Heart right ventricle (tissue), 16 donors: ENCODE results near the gene OR6J1. TPM values are rescaled to one million over a fixed set of nuclear protein-coding genes. Genes with fewer than 3 reads are reported as not detected.
A peak's percentile ranks its signal among the peaks of the same experiment; 100 is the strongest.

ENCODE experiments used
- ATAC-seq, 8 donors: fragments of 200-7000 bp; cut with Tn5 transposase; one replicate each; pipeline ENCODE4 v1.9.1; 2020; ENCODE audit warnings: mild to moderate bottlenecking in 8 of 8, moderate library complexity in 8 of 8, moderate number of reproducible peaks in 1 of 8
- DNase-seq, 2 donors: peaks; one replicate each; pipeline ENCODE4 v3.0.0-alpha.2; 2020
- H3K27ac ChIP-seq, 10 donors: fragments of 200-600 bp; sonication (generic) in 2 of 10; one replicate each; pipeline versions ENCODE4 v1.5.0 to v1.8.0; 2020 to 2022; ENCODE audit warnings: mild to moderate bottlenecking in 3 of 10
- H3K27me3 ChIP-seq, 7 donors: fragments of 200-600 bp; one replicate each; pipeline ENCODE4 v1.8.0; 2021 to 2022; ENCODE audit warnings: mild to moderate bottlenecking in 2 of 7
- H3K36me3 ChIP-seq, 9 donors: fragments of 200-600 bp; sonication (generic) in 1 of 9; one replicate each; pipeline versions ENCODE4 v1.5.0 to v1.8.0; 2020 to 2022; ENCODE audit warnings: mild to moderate bottlenecking in 2 of 9
- H3K4me1 ChIP-seq, 9 donors: fragments of 200-600 bp; sonication (generic) in 1 of 9; one replicate each; pipeline versions ENCODE4 v1.5.0 to v1.8.0; 2020 to 2022; ENCODE audit warnings: mild to moderate bottlenecking in 4 of 9
- H3K4me3 ChIP-seq, 10 donors: fragments of 200-600 bp; sonication (generic) in 2 of 10; one replicate each; pipeline versions ENCODE4 v1.5.0 to v1.8.0; 2020 to 2022; ENCODE audit warnings: mild to moderate bottlenecking in 7 of 10, moderate library complexity in 2 of 10
- H3K9me3 ChIP-seq, 11 donors: fragments of 200-600 bp in 10 of 11; sonication (generic) in 2 of 11; one replicate each; pipeline versions ENCODE4 v1.5.0 to v1.8.0; 2013 to 2022; ENCODE audit warnings: mild to moderate bottlenecking in 2 of 11, control low read depth in 1 of 11, moderate library complexity in 1 of 11
- CTCF ChIP-seq, 9 donors: fragments of 200-600 bp; sonication (generic) in 2 of 9; IDR thresholded peaks; one replicate each; pipeline versions ENCODE4 v1.5.0 to v1.8.0; 2021 to 2022; ENCODE audit warnings: antibody characterized with exemption in 9 of 9, mild to moderate bottlenecking in 5 of 9, moderate library complexity in 1 of 9
- WGBS, 2 donors: extraction: QIAGEN DNeasy Blood & Tissue Kit; methylation state at CpG; one replicate each; pipeline ENCODE4 v1.1.7; 2013; ENCODE audit warnings: inconsistent platforms in 1 of 2; 5-methylcytosine and 5-hydroxymethylcytosine counted together
- intact Hi-C, 10 donors: fragments of 100-400 bp; cut with DNase I; formaldehyde crosslinking; loops; one replicate each; pipeline versions ENCODE4 v1.11.1 to v1.14.2; 2022
- polyA plus RNA-seq, 2 donors: library from polyadenylated mRNA; stranded (reverse); fragments of 200-250 nt; gene quantifications; one replicate each; pipeline ENCODE4 v1.2.3, GENCODE V29; 2013
- total RNA-seq, 10 donors: library from RNA; stranded (reverse); fragmentation: NEBNext Ultra II Directional in 3 of 10; extraction: Animal tissue kit (Norgen Biotek cat#: 25700) in 3 of 10; gene quantifications; one replicate each; pipeline versions ENCODE4 v1.2.1 to v1.2.4, GENCODE V29; 2021 to 2023
- donor health status: Arrhythmogenic right ventricular cardiomyopathy.
- donor health status: ischemic (EF 13 %, LVEDD 7.1; RV severe dilation, severe dysfunction).
- donor health status: healthy with polysubstance abuse.
- donor health status: DM: no; HTN: yes; CAD: no.
- donor health status: DM: no; HTN: no; CAD: no.
- donor health status: ischemic (EF 25% LVEDD 6.9; RV normal size, moderate dysfunction).
- donor health status: ischemic (EF 25% LVEDD 5.7; RV mildly dilated, moderate dysfunction).
- donor health status: healthy.
- donor health status: DM: yes; HTN: yes; CAD: no.
- donor health status: Ischemic cardiomyopathy.
- donor health status: ischemic (EF 35%, LVEDD 5.7; RV mildly dilated, moderate dysfunction).
- donor health status: nonischemic (EF 11% LVEDD 7.7; RV severe dilation, severe dysfunction).
- donor health status: DM: yes; HTN: yes; CAD: no.
- donor health status: PGD.
- donor health status: ischemic (EF 29% LVEDD 5.4; RV normal size, mild dysfunction).
- donor health status: nonischemic (EF 23%, LVEDD 6.1; RV moderate dilation, normal function).

Gene OR6J1
- total and polyA plus RNA-seq, 12 donors = not detected

- Histone ChIP-seq H3K9me3 (no peaks in the 10 kb centered on the region), H3K27ac (no peak overlapping the region), H3K4me1 (peaks cover 0 to 7% (median 0%) of the 10 kb centered on the region in 9 donors), H3K4me3 (no peak overlapping the region), H3K36me3 (no peaks in the 10 kb centered on the region), H3K27me3 (no peaks in the 10 kb centered on the region)
- ATAC-seq = no peak
- WGBS, 2 donors = 79 to 83% methylated on average over 6 of the region's 6 CpGs
- intact Hi-C loops = loop anchor here in 2 of 10 donors (10.0 kb wide), 2 partner anchors 51 to 151 kb away; partner anchors contain the start of gene SLC7A7 (in 1 of the 2)
- no peak for DNase-seq
- no peak for TF ChIP-seq CTCF (IDR thresholded peaks at IDR 0.05)
These were observed 20.1 kb upstream of the OR6J1 start for GRCh38 chr14:22664261-22664660.

GRCh38 chr14:22660654-22661053, 16.5 kb upstream of the OR6J1 start:
- H3K4me3 ChIP-seq = no peak overlapping the region
- ATAC-seq = no peak
- no peak for DNase-seq
- no peak overlapping the region for H3K27ac ChIP-seq
- H3K36me3 ChIP-seq = no peaks in the 10 kb centered on the region
- whole genome bisulfite sequencing, 2 donors = 98% methylated on average over 4 of the region's 4 CpGs
- H3K9me3 ChIP-seq = no peaks in the 10 kb centered on the region
- no peaks in the 10 kb centered on the region for H3K27me3 ChIP-seq
- intact Hi-C loops = loop anchor here in 2 of 10 donors (10.0 kb wide), 2 partner anchors 54 to 154 kb away; partner anchors contain the start of gene SLC7A7 (in 1 of the 2)
- TF ChIP-seq CTCF (IDR thresholded peaks at IDR 0.05) = no peak
- H3K4me1 ChIP-seq = peaks cover 0 to 9% (median 0%) of the 10 kb centered on the region in 9 donors

- Histone ChIP-seq H3K27me3 (no peaks in the 10 kb centered on the region), H3K4me1 (peaks cover 0 to 9% (median 0%) of the 10 kb centered on the region in 9 donors), H3K36me3 (no peaks in the 10 kb centered on the region), H3K4me3 (no peak overlapping the region), H3K27ac (no peak overlapping the region), H3K9me3 (no peaks in the 10 kb centered on the region)
- TF ChIP-seq CTCF (IDR thresholded peaks at IDR 0.05) = no peak
- WGBS, 2 donors = 40 to 44% methylated on average over 1 of the region's 1 CpG
- DNase-seq = no peak
- intact Hi-C loops = loop anchor here in 5 of 10 donors (5.0 to 10.0 kb wide), 5 partner anchors 102 to 274 kb away; partner anchors contain the start of gene SLC7A7 (in 3 of the 5)
- no peak for ATAC-seq
These were observed 14.8 kb upstream of the OR6J1 start for GRCh38 chr14:22658946-22659345.

GRCh38 chr14:22657861-22658260, 13.7 kb upstream of the OR6J1 start:
- no peak for DNase-seq
- H3K27me3 ChIP-seq = no peaks in the 10 kb centered on the region
- no peaks in the 10 kb centered on the region for H3K36me3 ChIP-seq
- ATAC-seq = peak in 4 of 8 donors; percentile 39 to 59 (median 52)
- peaks cover 0 to 9% (median 0%) of the 10 kb centered on the region in 9 donors for H3K4me1 ChIP-seq
- intact Hi-C loops = loop anchor here in 5 of 10 donors (5.0 to 10.0 kb wide), 5 partner anchors 101 to 273 kb away; partner anchors contain the start of gene SLC7A7 (in 3 of the 5)
- H3K4me3 ChIP-seq = no peak overlapping the region
- TF ChIP-seq CTCF (IDR thresholded peaks at IDR 0.05) = peak in 8 of 9 donors; percentile 25 to 59 (median 53)
- no peaks in the 10 kb centered on the region for H3K9me3 ChIP-seq
- WGBS, 2 donors = 86 to 90% methylated on average over 1 of the region's 1 CpG
- no peak overlapping the region for H3K27ac ChIP-seq
